H1 (cell line): ENCODE measurements around the gene SLC25A15. TPM values are rescaled to one million over a fixed set of nuclear protein-coding genes. Genes with fewer than 3 reads are reported as not detected.

Source experiments
- CTCF ChIA-PET: fragments of 300-600 bp; sonication (Branson Sonifier 250); formaldehyde crosslinking; loops from one replicate; lab custom pipeline; 2021; ENCODE audit not compliant: partially characterized antibody; lab: Charles Lee
- POLR2A ChIA-PET: fragments of 300-600 bp; sonication (Branson Sonifier 250); formaldehyde crosslinking; loops from one replicate; lab custom pipeline; 2021; ENCODE audit warnings: inconsistent platforms; ENCODE audit not compliant: partially characterized antibody; lab: Charles Lee
- DNase-seq, 2 experiments: peaks; one replicate each; pipeline versions ENCODE4 v3.0.0 to v3.0.0-alpha.2; 2010 to 2022; ENCODE audit warnings: low spot score in 2 of 2, low read depth in 1 of 2, mixed read lengths in 1 of 2
- FAIRE-seq: peaks from 2 replicates; lab custom pipeline; 2011; peaks lifted over from hg19 to GRCh38; lab: Jason Lieb, UNC
- H2AFZ ChIP-seq: 2 replicates; pipeline ENCODE4 v1.8.1; 2012; ENCODE audit warnings: low read length, inconsistent platforms
- H2AK5ac ChIP-seq: 2 replicates; pipeline ENCODE4 v1.6.1; 2013; ENCODE audit warnings: low read depth, low read length
- H2BK120ac ChIP-seq: replicated peaks from 2 replicates; pipeline ENCODE3; 2013; ENCODE audit warnings: low read depth, low read length, inconsistent platforms
- H2BK12ac ChIP-seq: 2 replicates; pipeline ENCODE4 v1.6.1; 2013; ENCODE audit warnings: low read depth, low read length
- H2BK15ac ChIP-seq: 2 replicates; pipeline ENCODE4 v1.6.1; 2013; ENCODE audit warnings: low read length
- H2BK20ac ChIP-seq: 2 replicates; pipeline ENCODE4 v1.6.1; 2013; ENCODE audit warnings: low read length
- H2BK5ac ChIP-seq: 2 replicates; pipeline ENCODE4 v1.6.1; 2013; ENCODE audit warnings: low read depth, low read length
- H3K14ac ChIP-seq: 2 replicates; pipeline ENCODE4 v1.6.1; 2013; ENCODE audit warnings: inconsistent platforms; ENCODE audit not compliant: insufficient read length
- H3K18ac ChIP-seq: 2 replicates; pipeline ENCODE4 v1.6.1; 2013; ENCODE audit warnings: low read length; ENCODE audit errors: extremely low read depth
- H3K23ac ChIP-seq: 2 replicates; pipeline ENCODE4 v1.6.1; 2013; ENCODE audit warnings: inconsistent platforms; ENCODE audit not compliant: insufficient read length
- H3K23me2 ChIP-seq: 2 replicates; pipeline ENCODE4 v1.6.1; 2013; ENCODE audit warnings: low read depth, low read length
- H3K27ac ChIP-seq: 2 replicates; pipeline ENCODE4 v1.6.1; 2011; ENCODE audit warnings: low read depth, low read length, inconsistent platforms
- H3K27me3 ChIP-seq, 4 experiments: replicated peaks in 1 of 4; 1 replicate in 1 of 4; 2 replicates in 3 of 4; pipeline versions ENCODE4 v1.6.1 to v1.8.1; 2011 to 2013; ENCODE audit warnings: low read length in 3 of 4, mild to moderate bottlenecking in 3 of 4, inconsistent platforms in 2 of 4, mixed read lengths in 2 of 4, moderate library complexity in 1 of 4; ENCODE audit not compliant: control insufficient read depth in 3 of 4, insufficient read depth in 3 of 4; ENCODE audit errors: extremely low read depth in 1 of 4
- H3K36me3 ChIP-seq, 4 experiments: 2 replicates each; pipeline versions ENCODE4 v1.6.1 to v1.8.1; 2011 to 2013; ENCODE audit warnings: mild to moderate bottlenecking in 4 of 4, low read length in 3 of 4, moderate library complexity in 2 of 4, control low read depth in 1 of 4, inconsistent platforms in 1 of 4; ENCODE audit not compliant: insufficient read depth in 4 of 4, control insufficient read depth in 2 of 4
- H3K4ac ChIP-seq: replicated peaks from 2 replicates; pipeline ENCODE3; 2013; ENCODE audit warnings: low read length, low read depth, mixed read lengths, inconsistent platforms; ENCODE audit not compliant: insufficient read length
- H3K4me1 ChIP-seq, 4 experiments: replicated peaks in 1 of 4; 1 replicate in 1 of 4; 2 replicates in 3 of 4; pipeline versions ENCODE4 v1.6.1 to v1.8.1; 2011 to 2013; ENCODE audit warnings: low read length in 3 of 4, inconsistent platforms in 2 of 4, mixed read lengths in 1 of 4; ENCODE audit not compliant: insufficient read depth in 4 of 4, control insufficient read depth in 3 of 4
- H3K4me2 ChIP-seq, 2 experiments: 2 replicates each; pipeline versions ENCODE4 v1.6.1 to v1.8.1; 2011 to 2013; ENCODE audit warnings: low read depth in 2 of 2, low read length in 2 of 2, control low read depth in 1 of 2, inconsistent platforms in 1 of 2, mild to moderate bottlenecking in 1 of 2; ENCODE audit not compliant: insufficient read depth in 1 of 2
- H3K4me3 ChIP-seq, 4 experiments: fragments of 200-600, 300-600 bp in 1 of 4; sonication (generic), shearing (Covaris generic), sonication (Bioruptor Twin) in 1 of 4; 2 replicates each; pipeline versions ENCODE4 v1.5.1 to v1.8.1; 2011 to 2016; ENCODE audit warnings: low read length in 4 of 4, low read depth in 3 of 4, control low read depth in 2 of 4, inconsistent platforms in 2 of 4, mild to moderate bottlenecking in 2 of 4, mixed read lengths in 1 of 4, moderate library complexity in 1 of 4; ENCODE audit not compliant: insufficient read depth in 2 of 4; ENCODE audit errors: extremely low read depth in 1 of 4
- H3K56ac ChIP-seq: replicated peaks from 2 replicates; pipeline ENCODE3; 2013; ENCODE audit warnings: low read depth, mild to moderate bottlenecking, mixed read lengths, low read length, inconsistent platforms; ENCODE audit not compliant: insufficient read length
- H3K79me1 ChIP-seq: 2 replicates; pipeline ENCODE4 v1.6.1; 2013; ENCODE audit warnings: low read depth, low read length, control low read depth
- H3K79me2 ChIP-seq, 2 experiments: 2 replicates each; pipeline versions ENCODE4 v1.6.1 to v1.8.1; 2012 to 2013; ENCODE audit warnings: low read length in 2 of 2, mild to moderate bottlenecking in 2 of 2, inconsistent platforms in 1 of 2; ENCODE audit not compliant: insufficient read depth in 2 of 2, control insufficient read depth in 1 of 2
- H3K9ac ChIP-seq, 4 experiments: replicated peaks in 1 of 4; 1 replicate in 1 of 4; 2 replicates in 3 of 4; pipeline versions ENCODE4 v1.6.1 to v1.8.1; 2011 to 2013; ENCODE audit warnings: low read depth in 3 of 4, low read length in 3 of 4, control low read depth in 2 of 4, mild to moderate bottlenecking in 2 of 4, moderate library complexity in 2 of 4, inconsistent platforms in 1 of 4; ENCODE audit errors: extremely low read depth in 1 of 4
- H3K9me3 ChIP-seq, 2 experiments: 2 replicates each; pipeline versions ENCODE4 v1.6.1 to v1.8.1; 2012 to 2013; ENCODE audit warnings: mild to moderate bottlenecking in 2 of 2, moderate library complexity in 2 of 2, control low read depth in 1 of 2, inconsistent platforms in 1 of 2, low read depth in 1 of 2, low read length in 1 of 2, mixed read lengths in 1 of 2; ENCODE audit not compliant: insufficient read depth in 2 of 2
- H4K20me1 ChIP-seq, 2 experiments: replicated peaks in 1 of 2; 2 replicates each; pipeline versions ENCODE3 to v1.8.1; 2011 to 2013; ENCODE audit warnings: inconsistent platforms in 2 of 2, low read length in 2 of 2, mild to moderate bottlenecking in 1 of 2; ENCODE audit not compliant: insufficient read depth in 2 of 2, control insufficient read depth in 1 of 2
- H4K5ac ChIP-seq: 2 replicates; pipeline ENCODE4 v1.6.1; 2013; ENCODE audit warnings: low read length, low read depth, mixed read lengths, inconsistent platforms; ENCODE audit not compliant: insufficient read length
- H4K8ac ChIP-seq: 2 replicates; pipeline ENCODE4 v1.8.0; 2013; ENCODE audit warnings: mild to moderate bottlenecking, moderate library complexity, low read length, inconsistent platforms; ENCODE audit not compliant: insufficient read depth; ENCODE audit errors: extremely low read depth
- H4K91ac ChIP-seq: replicated peaks from 2 replicates; pipeline ENCODE3; 2013; ENCODE audit warnings: low read length, mixed read lengths, inconsistent platforms; ENCODE audit not compliant: insufficient read length
- JUND ChIP-seq: IDR thresholded peaks from 2 replicates; pipeline ENCODE4 v1.6.1; 2011; ENCODE audit warnings: mild to moderate bottlenecking, improper control_type of control experiment, low read length
- SP1 ChIP-seq: IDR thresholded peaks from 2 replicates; pipeline ENCODE4 v1.6.1; 2011; ENCODE audit warnings: low read depth, low read length
- SP4 ChIP-seq: IDR thresholded peaks from 2 replicates; pipeline ENCODE4 v1.6.1; 2012; ENCODE audit warnings: low read length, inconsistent platforms
- WGBS, 2 experiments: shearing (Covaris generic) in 1 of 2; methylation state at CpG; one replicate each; pipeline versions ENCODE4 v1.1.6 to v1.1.7; 2013 to 2015; ENCODE audit warnings: low lambda C conversion rate in 2 of 2, mixed read lengths in 2 of 2, inconsistent platforms in 1 of 2, low coverage in 1 of 2, missing lambda C conversion rate in 1 of 2; ENCODE audit not compliant: insufficient replicate concordance in 2 of 2, insufficient coverage in 1 of 2, insufficient read length in 1 of 2; ENCODE audit errors: extremely low coverage in 1 of 2, missing lambda C conversion rate in 1 of 2; 5-methylcytosine and 5-hydroxymethylcytosine counted together
- polyA plus RNA-seq, 7 experiments: library from polyadenylated mRNA; depleted of rRNA in 3 of 7; stranded (reverse) in 5 of 7; unstranded in 2 of 7; fragments of >200 nt in 5 of 7; fragments of 200-250 nt in 2 of 7; gene quantifications; 1 replicate in 5 of 7; 2 replicates in 1 of 7; 4 replicates in 1 of 7; pipeline versions ENCODE4 v1.2.1 to v1.2.3, GENCODE V29; 2011 to 2013; ENCODE audit warnings: missing spikeins in 2 of 7, mixed read lengths in 2 of 7
- total RNA-seq: library from RNA; stranded (reverse); fragmentation: NEBNext Ultra II Directional; extraction: Animal tissue kit (Norgen Biotek cat#: 25700); gene quantifications from 2 replicates; pipeline ENCODE4 v1.2.1, GENCODE V29; 2021

The SLC25A15 gene
- total and polyA plus RNA-seq, 2 of the 8 experiments (the other 6 are each of a cell fraction or from before 2014, with no cell fraction given): 12.4 to 23.4 TPM

- no peak overlapping the region for H2AFZ ChIP-seq
- H3K56ac ChIP-seq: no peak overlapping the region
- no peaks in the 10 kb centered on the region for H3K23me2 ChIP-seq
- H3K9me3 ChIP-seq: no peaks in the 10 kb centered on the region
- no peak overlapping the region for H3K4me2 ChIP-seq
- no peaks in the 10 kb centered on the region for H3K4me1 ChIP-seq
- no peak overlapping the region for H2BK20ac ChIP-seq
- CTCF ChIA-PET: interaction anchor here (2.7 to 4.7 kb wide), 2 partner anchors 8 to 34 kb away, joined by 8 to 37 read pairs; no protein-coding TSS in a partner anchor
- H2BK15ac ChIP-seq: no peak overlapping the region
- H4K8ac ChIP-seq: no peak overlapping the region
- no peak overlapping the region for H2BK120ac ChIP-seq
- H3K4me3 ChIP-seq: no peak overlapping the region
- no peak overlapping the region for H3K4ac ChIP-seq
- TF ChIP-seq SP4 (no peak), JUND (no peak), SP1 (no peak)
- TF ChIP-seq, all 59 proteins: peak for 0
- no peak overlapping the region for H3K14ac ChIP-seq
- no peak for FAIRE-seq
- DNase-seq: no peak
- peaks cover 0 to 5% (median 3%) of the 10 kb centered on the region in 4 experiments; a peak in 4 of 8 replicates for H3K36me3 ChIP-seq
- no peaks in the 10 kb centered on the region for H3K27me3 ChIP-seq
- no peak overlapping the region for H4K5ac ChIP-seq
- no peak overlapping the region for H3K18ac ChIP-seq
- POLR2A ChIA-PET: interaction anchor here (1.1 kb wide), 1 partner anchor 22 kb away, joined by 3 read pairs; no protein-coding TSS in a partner anchor
- H4K91ac ChIP-seq: no peak overlapping the region
- no peak overlapping the region for H2AK5ac ChIP-seq
- WGBS, 2 experiments: 90% methylated on average over 4 of the region's 4 CpGs; no CpG with 5 or more reads in 1 of the 2 experiments
- H2BK12ac ChIP-seq: no peak overlapping the region
- H3K23ac ChIP-seq: no peak overlapping the region
- no peak overlapping the region for H3K9ac ChIP-seq
- no peaks in the 10 kb centered on the region for H3K79me2 ChIP-seq
- H4K20me1 ChIP-seq: peaks cover 0 to 1% of the 10 kb centered on the region in 2 experiments
- no peak overlapping the region for H2BK5ac ChIP-seq
- no peaks in the 10 kb centered on the region; the same call in 1 of the 2 replicates for H3K79me1 ChIP-seq
- H3K27ac ChIP-seq: no peak overlapping the region
Observed at GRCh38 chr13:40812102-40812501, 22.7 kb downstream of the SLC25A15 start.
